Stimulated activated naive CD8-positive, alpha-beta T cell treated with anti-CD3 and anti-CD28 coated beads, Interleukin-15, Interleukin-2, amounts not matched to agents 100 ng/mL and 50 ng/mL, for 24 hours (primary cell): ENCODE results near the gene CFAP77.

Experiments used
- H3K27ac Mint-ChIP-seq: one replicate; pipeline ENCODE4 v1.8.0; 2021; ENCODE audit warnings: mild to moderate bottlenecking, mixed read lengths
- H3K27me3 Mint-ChIP-seq: one replicate; pipeline ENCODE4 v1.8.0; 2021; ENCODE audit warnings: mixed read lengths
- H3K36me3 Mint-ChIP-seq: one replicate; pipeline ENCODE4 v1.8.0; 2021; ENCODE audit warnings: low read depth, mixed read lengths
- H3K4me1 Mint-ChIP-seq: one replicate; pipeline ENCODE4 v1.8.0; 2021; ENCODE audit warnings: low read depth, mixed read lengths
- H3K4me3 Mint-ChIP-seq: one replicate; pipeline ENCODE4 v1.8.0; 2021; ENCODE audit warnings: mild to moderate bottlenecking, mixed read lengths
- H3K9me3 Mint-ChIP-seq: one replicate; pipeline ENCODE4 v1.8.0; 2021; ENCODE audit warnings: mixed read lengths

The CFAP77 gene

DNA sequence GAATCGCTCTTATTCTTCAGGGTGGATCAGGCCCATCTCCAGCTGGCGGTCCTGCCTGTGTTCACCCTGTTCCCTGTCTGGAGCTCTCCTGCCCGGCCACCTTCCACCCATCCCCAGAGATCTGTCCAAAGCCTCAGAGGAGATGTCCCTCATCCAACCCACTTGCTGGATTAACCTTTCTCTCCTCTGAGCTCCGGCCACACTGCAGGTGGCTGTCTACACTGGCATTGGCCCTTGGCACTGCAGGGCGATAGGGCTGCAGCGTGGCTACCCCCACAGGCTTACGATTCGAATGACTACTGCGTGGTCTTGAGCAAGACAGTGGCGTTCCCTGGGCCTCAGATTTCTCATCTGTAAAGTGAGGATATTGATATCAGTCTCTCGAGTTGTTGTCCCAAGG, 108.6 kb downstream of the CFAP77 start:
- H3K36me3 Mint-ChIP-seq = no peaks in the 10 kb centered on the region
- H3K9me3 Mint-ChIP-seq = no peaks in the 10 kb centered on the region
- H3K4me1 Mint-ChIP-seq = no peaks in the 10 kb centered on the region
- H3K27ac Mint-ChIP-seq = no peak overlapping the region
- no peak overlapping the region for H3K4me3 Mint-ChIP-seq
- peaks cover 22% of the 10 kb centered on the region for H3K27me3 Mint-ChIP-seq

DNA sequence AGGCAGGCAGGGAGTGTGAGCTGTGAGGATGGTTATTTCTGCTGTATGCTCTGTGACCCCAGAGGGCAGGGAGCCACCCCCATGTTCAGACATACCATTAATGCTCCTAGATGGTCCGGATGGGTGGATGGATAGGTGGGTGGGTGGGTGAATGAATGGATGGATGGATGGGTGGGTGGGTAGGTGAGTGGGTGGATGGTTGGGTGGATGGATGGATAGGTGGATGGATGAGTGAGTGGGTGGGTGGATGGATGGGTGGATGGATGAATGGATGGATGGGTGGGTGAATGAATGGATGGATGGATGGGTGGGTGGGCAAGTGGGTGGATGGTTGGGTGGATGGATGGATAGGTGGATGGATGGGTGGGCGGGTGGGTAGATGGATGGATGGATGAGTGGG, 109.0 kb downstream of the CFAP77 start:
- Mint-ChIP-seq H3K36me3 (no peaks in the 10 kb centered on the region), H3K27ac (no peak overlapping the region), H3K4me1 (no peaks in the 10 kb centered on the region), H3K4me3 (no peak overlapping the region), H3K27me3 (peaks cover 24% of the 10 kb centered on the region), H3K9me3 (no peaks in the 10 kb centered on the region)

GRCh38 chr9:132520612-132521011, 110.6 kb downstream of the CFAP77 start:
- H3K9me3 Mint-ChIP-seq = no peaks in the 10 kb centered on the region
- H3K27ac Mint-ChIP-seq = no peak overlapping the region
- no peaks in the 10 kb centered on the region for H3K4me1 Mint-ChIP-seq
- H3K4me3 Mint-ChIP-seq = no peak overlapping the region
- H3K36me3 Mint-ChIP-seq = no peaks in the 10 kb centered on the region
- peaks cover 26% of the 10 kb centered on the region for H3K27me3 Mint-ChIP-seq

DNA sequence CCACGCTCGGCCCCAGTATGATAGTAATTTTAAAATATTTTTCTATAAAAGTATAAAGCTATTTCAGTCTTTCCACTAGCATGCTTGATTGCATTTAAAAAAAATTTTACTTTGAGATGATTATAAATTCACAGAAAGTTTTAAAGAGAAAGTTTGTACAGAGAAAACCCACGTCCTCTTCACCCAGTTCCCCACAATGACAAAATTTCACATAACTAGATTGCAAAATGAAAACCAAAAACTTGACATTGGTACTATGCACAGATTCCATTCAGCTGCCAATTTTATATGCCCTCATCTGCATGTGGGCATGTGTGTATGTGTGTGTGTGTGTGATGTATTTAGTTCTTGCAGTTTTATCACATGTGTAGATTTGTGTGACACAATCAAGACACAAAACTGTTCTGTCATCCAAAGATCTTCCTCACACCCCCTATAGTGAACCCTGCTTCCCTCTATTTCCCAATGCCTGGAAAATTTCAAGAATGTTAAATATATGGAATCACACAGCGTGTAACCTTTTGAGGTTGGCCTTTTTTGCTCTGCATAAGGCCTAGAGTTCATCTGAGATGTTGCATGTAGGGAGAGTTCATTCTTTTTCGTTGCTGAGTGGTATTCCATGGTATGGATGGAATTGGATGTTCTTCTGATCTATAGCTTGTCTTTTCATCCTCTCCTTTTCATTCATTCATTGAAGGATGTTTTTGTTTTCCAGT, 115.5 kb downstream of the CFAP77 start:
- no peak overlapping the region for H3K27ac Mint-ChIP-seq
- H3K4me3 Mint-ChIP-seq = no peak overlapping the region
- H3K9me3 Mint-ChIP-seq = no peaks in the 10 kb centered on the region
- H3K27me3 Mint-ChIP-seq = peaks cover 22% of the 10 kb centered on the region
- H3K4me1 Mint-ChIP-seq = no peaks in the 10 kb centered on the region
- no peaks in the 10 kb centered on the region for H3K36me3 Mint-ChIP-seq

DNA sequence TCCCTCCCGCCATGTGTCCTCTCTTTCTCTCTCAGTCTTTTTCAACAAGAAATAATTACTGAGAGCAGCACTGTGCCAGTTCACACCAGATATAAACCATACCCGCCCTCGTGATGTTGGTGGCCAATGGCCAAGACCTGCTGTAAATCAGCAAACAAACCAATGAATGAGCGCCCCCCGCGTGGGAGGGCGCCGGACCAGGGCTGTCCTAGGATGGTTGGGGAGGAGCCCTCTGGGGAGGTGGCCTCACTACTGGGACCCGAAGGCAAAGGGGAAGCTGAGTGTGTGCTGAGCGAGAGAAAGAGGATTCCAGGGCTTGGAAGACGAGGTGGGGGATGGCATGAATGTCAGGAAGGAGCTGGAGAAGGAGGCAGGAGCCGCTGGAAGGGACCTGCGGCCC, 121.2 kb downstream of the CFAP77 start:
- H3K27ac Mint-ChIP-seq = no peak overlapping the region
- H3K9me3 Mint-ChIP-seq = peaks cover 3% of the 10 kb centered on the region
- no peaks in the 10 kb centered on the region for H3K36me3 Mint-ChIP-seq
- H3K4me3 Mint-ChIP-seq = no peak overlapping the region
- no peaks in the 10 kb centered on the region for H3K4me1 Mint-ChIP-seq
- H3K27me3 Mint-ChIP-seq = peaks cover 22% of the 10 kb centered on the region

DNA sequence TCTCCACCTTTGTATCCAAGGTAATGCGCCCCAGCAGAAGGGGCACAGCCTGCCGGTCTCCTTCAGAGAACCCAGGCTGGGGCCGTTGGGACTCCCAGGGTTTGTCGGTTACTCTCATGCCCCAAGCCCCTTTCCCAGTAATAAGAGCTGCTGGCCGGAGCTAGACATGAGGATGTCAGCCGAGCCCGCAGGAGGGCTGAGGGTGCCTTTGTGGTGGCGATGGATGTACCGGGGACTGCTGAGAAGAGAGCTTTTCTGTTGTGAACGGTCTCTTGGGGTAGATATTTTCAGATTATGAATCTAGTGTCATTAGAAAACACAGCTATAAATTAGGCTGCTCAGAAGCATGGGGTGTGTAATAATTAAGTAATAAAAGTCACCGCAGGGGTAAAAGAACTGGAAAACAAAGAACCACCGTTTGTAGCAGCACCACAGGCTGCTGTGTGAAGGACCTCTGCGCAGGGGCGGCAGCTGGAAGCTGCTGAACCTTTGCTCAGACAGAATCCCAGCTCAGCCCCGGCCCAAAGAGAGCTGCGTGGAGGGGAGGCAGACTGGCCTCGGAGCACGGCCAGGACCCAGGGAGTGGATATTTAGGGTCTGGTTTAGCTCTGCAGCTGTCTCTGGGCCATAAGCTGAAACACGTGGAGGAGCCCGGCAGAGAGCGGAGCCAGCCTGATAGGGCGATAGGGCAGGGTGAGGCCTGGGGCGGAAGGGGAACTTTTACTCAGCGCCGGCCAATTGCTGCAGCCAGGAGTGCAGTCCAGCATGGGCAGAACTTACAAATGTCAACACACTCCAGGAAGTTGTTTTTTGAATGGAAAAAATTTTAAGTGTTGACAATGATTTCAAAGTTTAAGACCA, 121.9 kb downstream of the CFAP77 start:
- no peaks in the 10 kb centered on the region for H3K36me3 Mint-ChIP-seq
- H3K27ac Mint-ChIP-seq = no peak overlapping the region
- H3K4me1 Mint-ChIP-seq = no peaks in the 10 kb centered on the region
- H3K4me3 Mint-ChIP-seq = no peak overlapping the region
- peaks cover 3% of the 10 kb centered on the region for H3K9me3 Mint-ChIP-seq
- peaks cover 22% of the 10 kb centered on the region for H3K27me3 Mint-ChIP-seq

GRCh38 chr9:132534832-132535231, 124.8 kb downstream of the CFAP77 start:
- Mint-ChIP-seq H3K9me3 (peaks cover 3% of the 10 kb centered on the region), H3K4me1 (no peaks in the 10 kb centered on the region), H3K27ac (no peak overlapping the region), H3K36me3 (no peaks in the 10 kb centered on the region), H3K27me3 (peaks cover 22% of the 10 kb centered on the region), H3K4me3 (no peak overlapping the region)

DNA sequence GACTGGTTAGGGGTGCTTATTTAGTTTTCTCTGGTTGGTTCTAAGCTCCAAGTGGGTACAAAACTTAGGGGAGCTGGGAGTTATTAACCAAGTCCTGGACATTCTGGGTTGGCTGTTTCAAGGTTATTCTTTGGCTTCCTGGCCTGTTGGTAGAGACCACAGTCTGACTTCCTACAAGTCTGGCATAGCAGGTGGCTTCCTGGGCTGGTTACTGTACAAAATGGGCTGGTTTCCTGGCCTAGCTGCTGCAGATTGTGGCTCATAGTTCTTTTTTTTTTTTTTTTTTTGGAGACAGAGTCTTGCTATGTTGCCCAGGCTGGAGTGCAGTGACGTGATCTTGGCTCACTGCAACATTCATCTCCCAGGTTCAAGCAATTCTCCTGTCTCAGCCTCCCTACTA, 126.1 kb downstream of the CFAP77 start:
- H3K36me3 Mint-ChIP-seq = no peaks in the 10 kb centered on the region
- H3K4me1 Mint-ChIP-seq = no peaks in the 10 kb centered on the region
- no peak overlapping the region for H3K27ac Mint-ChIP-seq
- H3K27me3 Mint-ChIP-seq = peaks cover 13% of the 10 kb centered on the region
- H3K9me3 Mint-ChIP-seq = peaks cover 3% of the 10 kb centered on the region
- H3K4me3 Mint-ChIP-seq = no peak overlapping the region

- Mint-ChIP-seq H3K27me3 (peaks cover 7% of the 10 kb centered on the region), H3K4me3 (no peak overlapping the region), H3K27ac (no peak overlapping the region), H3K36me3 (no peaks in the 10 kb centered on the region), H3K4me1 (no peaks in the 10 kb centered on the region), H3K9me3 (peaks cover 3% of the 10 kb centered on the region)
Observed at GRCh38 chr9:132537352-132537751, 127.3 kb downstream of the CFAP77 start.

GRCh38 chr9:132538071-132538470, 128.1 kb downstream of the CFAP77 start:
- no peak overlapping the region for H3K4me3 Mint-ChIP-seq
- H3K27ac Mint-ChIP-seq = no peak overlapping the region
- H3K36me3 Mint-ChIP-seq = no peaks in the 10 kb centered on the region

GRCh38 chr9:132539096-132539495, 129.1 kb downstream of the CFAP77 start:
- no peaks in the 10 kb centered on the region for H3K36me3 Mint-ChIP-seq
- H3K27ac Mint-ChIP-seq = no peak overlapping the region
- peaks cover 3% of the 10 kb centered on the region for H3K27me3 Mint-ChIP-seq
- H3K4me1 Mint-ChIP-seq = no peaks in the 10 kb centered on the region
- H3K4me3 Mint-ChIP-seq = no peak overlapping the region
- peaks cover 3% of the 10 kb centered on the region for H3K9me3 Mint-ChIP-seq

More at GRCh38 chr9:132538071-132538470, 128.1 kb downstream of the CFAP77 start:
- H3K27me3 Mint-ChIP-seq = peaks cover 3% of the 10 kb centered on the region
- no peaks in the 10 kb centered on the region for H3K4me1 Mint-ChIP-seq
- peaks cover 3% of the 10 kb centered on the region for H3K9me3 Mint-ChIP-seq

DNA sequence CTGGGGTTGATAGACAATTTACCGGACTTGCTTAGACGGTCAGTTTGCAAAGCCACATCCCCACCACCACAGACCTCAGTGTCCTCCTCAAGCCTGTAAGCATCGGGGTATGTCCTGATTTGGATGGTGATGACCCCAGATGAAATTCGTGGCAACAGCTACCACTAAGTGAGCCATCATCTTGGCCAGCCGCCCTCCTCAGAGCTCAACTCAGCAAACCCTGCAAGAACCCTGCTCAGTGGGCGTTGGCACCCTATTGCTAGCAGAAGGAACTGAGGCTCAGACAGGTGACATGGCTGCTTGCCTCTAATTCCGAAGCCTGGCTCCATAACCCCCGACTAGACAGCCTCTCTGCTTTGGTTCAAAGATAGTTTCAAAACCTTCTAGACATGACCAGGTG, 131.0 kb downstream of the CFAP77 start:
- Mint-ChIP-seq H3K36me3 (no peaks in the 10 kb centered on the region), H3K4me1 (no peaks in the 10 kb centered on the region), H3K4me3 (no peak overlapping the region), H3K9me3 (no peaks in the 10 kb centered on the region), H3K27me3 (peaks cover 4% of the 10 kb centered on the region), H3K27ac (no peak overlapping the region)

- no peaks in the 10 kb centered on the region for H3K36me3 Mint-ChIP-seq
- H3K4me3 Mint-ChIP-seq = no peak overlapping the region
- no peaks in the 10 kb centered on the region for H3K4me1 Mint-ChIP-seq
- H3K27ac Mint-ChIP-seq = no peak overlapping the region
- H3K9me3 Mint-ChIP-seq = no peaks in the 10 kb centered on the region
- H3K27me3 Mint-ChIP-seq = peaks cover 7% of the 10 kb centered on the region
Observed at GRCh38 chr9:132541870-132542830, 132.1 kb downstream of the CFAP77 start.

DNA sequence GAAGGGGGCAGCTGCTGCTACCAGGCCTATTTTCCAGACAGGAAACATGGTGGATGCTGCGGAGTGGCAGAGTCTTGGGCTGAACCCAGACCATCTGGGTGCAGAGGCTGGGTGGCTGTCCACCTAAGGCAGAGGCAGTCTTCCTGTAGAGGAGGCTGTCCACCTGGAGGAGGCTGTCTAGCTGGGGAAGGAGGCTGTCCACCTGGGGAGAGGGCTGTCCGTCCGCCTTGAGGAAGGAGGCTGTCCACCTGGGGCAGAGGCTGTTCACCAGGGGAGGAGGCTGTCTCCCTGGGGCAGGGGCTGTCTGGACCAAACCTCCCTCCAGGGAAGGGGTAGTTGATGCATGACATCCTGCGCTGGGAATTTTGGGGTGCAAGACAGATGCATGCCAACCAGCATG, 133.2 kb downstream of the CFAP77 start:
- no peak overlapping the region for H3K4me3 Mint-ChIP-seq
- H3K36me3 Mint-ChIP-seq = no peaks in the 10 kb centered on the region
- no peaks in the 10 kb centered on the region for H3K9me3 Mint-ChIP-seq
- no peak overlapping the region for H3K27ac Mint-ChIP-seq
- H3K4me1 Mint-ChIP-seq = no peaks in the 10 kb centered on the region
- peaks cover 7% of the 10 kb centered on the region for H3K27me3 Mint-ChIP-seq

DNA sequence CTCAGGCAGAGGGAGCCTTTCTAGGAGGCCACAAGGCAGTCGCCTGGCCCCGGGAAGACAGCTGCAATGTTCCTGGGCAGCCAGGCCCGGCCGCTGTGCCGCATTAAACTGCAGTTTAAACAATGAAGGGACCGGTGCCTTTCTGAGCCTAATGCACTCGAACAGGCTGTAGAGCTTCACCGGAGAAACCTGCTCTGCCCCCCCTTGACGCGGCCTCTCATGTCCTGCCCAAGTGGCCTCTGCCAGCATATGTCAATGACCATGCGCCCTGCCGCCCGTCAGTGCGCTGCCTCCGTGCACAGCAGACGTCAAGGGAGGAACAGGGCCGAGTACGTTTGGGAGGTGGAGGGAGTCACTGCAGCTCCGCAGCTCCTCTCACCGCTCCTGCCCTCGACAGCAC, 133.9 kb downstream of the CFAP77 start:
- Mint-ChIP-seq H3K4me3 (no peak overlapping the region), H3K36me3 (no peaks in the 10 kb centered on the region), H3K27ac (no peak overlapping the region), H3K4me1 (no peaks in the 10 kb centered on the region), H3K9me3 (no peaks in the 10 kb centered on the region), H3K27me3 (peaks cover 7% of the 10 kb centered on the region)
